ENCODE data around the gene COQ2.

Gene COQ2

DNA sequence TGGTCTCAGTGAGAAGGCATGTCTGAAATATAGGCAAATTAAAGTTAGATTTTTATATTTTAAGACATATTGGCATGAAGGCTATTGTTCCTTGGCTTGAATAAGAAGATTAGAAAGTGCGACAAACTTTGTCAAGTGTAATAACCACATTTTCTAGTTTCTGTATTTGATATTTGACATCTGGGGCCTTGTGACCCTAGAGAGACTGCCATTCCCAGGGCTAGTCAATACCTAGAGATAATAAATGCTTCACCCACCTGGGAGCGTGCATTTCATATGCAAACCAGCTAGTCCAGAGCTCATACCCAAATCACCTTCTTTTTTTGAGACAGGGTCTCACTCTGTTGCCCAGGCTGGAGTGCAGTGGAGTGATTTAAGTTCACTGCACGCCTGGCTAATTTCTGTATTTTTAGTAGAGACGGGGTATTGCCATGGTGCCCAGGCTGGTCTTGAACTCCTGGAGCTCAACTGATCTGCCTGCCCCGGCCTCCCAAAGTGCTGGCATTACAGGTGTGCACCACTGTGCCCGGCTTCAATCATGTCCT, 62.6 kb downstream of the COQ2 start:
- no peak for DNase-seq (ENCODE audit: low spot score)
- TF ChIP-seq, protein P1, sequence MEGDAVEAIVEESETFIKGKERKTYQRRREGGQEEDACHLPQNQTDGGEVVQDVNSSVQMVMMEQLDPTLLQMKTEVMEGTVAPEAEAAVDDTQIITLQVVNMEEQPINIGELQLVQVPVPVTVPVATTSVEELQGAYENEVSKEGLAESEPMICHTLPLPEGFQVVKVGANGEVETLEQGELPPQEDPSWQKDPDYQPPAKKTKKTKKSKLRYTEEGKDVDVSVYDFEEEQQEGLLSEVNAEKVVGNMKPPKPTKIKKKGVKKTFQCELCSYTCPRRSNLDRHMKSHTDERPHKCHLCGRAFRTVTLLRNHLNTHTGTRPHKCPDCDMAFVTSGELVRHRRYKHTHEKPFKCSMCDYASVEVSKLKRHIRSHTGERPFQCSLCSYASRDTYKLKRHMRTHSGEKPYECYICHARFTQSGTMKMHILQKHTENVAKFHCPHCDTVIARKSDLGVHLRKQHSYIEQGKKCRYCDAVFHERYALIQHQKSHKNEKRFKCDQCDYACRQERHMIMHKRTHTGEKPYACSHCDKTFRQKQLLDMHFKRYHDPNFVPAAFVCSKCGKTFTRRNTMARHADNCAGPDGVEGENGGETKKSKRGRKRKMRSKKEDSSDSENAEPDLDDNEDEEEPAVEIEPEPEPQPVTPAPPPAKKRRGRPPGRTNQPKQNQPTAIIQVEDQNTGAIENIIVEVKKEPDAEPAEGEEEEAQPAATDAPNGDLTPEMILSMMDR (IDR thresholded peaks at IDR 0.05; ENCODE audit: extremely low read depth, missing control alignments), result no peak

DNA sequence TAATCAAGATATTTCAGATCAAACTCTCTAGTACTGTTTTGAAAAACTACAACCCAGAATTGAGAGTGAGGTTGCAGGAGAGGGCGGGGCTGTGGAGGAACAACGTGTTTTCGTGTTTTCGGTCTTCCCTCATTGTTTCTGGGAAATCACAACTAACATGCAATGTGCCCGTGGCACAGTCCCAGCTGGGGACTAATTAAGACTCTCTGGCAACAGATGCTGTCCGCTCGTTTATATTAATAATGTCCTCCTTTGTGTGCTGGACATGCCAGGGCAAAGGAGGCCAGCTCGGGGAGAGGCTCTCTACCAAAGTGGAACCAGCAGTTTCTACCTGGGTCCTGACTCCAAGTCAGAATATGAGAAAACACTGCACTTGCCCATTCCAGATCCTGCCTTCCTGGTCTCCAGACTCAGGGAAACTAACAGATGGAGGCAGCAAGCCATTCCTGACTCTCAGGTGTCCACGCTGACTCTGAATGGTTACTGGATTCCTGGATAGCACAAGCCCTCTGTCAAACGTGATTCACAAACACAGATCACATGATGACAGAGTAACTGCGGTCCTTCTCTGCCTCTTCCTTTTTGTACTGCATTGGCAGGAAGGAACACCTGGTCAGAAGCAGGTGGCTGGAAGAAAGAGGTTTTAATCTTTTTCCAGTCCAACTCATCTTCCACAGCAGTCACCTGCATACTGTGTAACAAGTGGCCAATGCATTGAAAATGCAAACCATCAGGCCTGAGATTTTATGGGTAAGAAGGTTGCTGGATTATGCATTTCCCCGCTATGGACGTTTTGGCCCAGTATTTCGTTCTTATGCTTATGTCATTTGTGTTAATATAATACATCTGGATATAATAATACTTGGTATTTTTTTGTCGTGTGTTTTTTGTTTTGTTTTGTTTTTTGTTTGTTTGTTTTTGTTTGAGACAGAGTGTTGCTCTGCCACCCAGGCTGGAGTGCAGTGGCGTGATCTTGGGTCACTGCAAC, 65.0 kb downstream of the COQ2 start:
- TF ChIP-seq, protein P1 (IDR thresholded peaks at IDR 0.05; ENCODE audit: extremely low read depth, missing control alignments), result no peak
- DNase-seq (ENCODE audit: low spot score), result no peak

DNA sequence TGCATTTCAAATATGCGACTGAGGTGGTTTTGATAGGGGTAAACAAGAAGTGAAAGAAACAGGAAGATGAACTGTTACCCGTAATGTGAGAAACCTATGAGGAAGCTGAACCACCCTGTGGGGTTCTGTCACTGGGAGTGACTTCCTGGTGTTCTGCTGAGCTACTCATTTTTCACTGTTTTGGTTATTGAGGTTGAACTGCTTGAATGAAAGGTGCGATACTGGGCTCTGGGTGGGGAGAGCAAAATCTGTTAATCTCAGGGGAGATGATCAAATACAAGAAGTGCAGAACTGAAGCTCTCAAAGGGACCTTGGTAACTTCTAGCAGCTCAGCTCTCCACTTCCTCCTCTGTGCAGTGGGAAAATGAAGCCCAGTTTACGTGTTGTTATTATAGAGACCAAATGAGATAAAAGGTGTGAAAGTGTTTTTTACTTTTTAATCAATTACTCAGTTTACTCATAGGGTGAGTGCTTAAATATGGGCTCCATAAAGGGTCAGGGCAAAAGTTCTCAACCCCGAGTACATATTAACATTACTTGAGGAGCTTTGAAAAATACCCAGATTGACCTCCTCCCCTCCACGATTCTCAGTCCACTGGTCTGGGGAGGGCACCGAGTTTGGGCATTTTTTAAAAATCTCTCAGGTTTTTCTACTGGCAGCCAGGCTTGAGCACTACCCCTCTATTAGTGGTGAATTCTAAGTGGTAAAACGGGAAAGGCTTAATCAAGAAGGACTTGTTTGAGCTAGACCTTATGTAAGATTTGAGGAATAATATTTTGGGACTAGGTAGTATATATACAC, 66.7 kb downstream of the COQ2 start:
- peak; percentile 72 for DNase-seq (ENCODE audit: low spot score)
- TF ChIP-seq, protein P1 (IDR thresholded peaks at IDR 0.05; ENCODE audit: extremely low read depth, missing control alignments), result no peak

DNA sequence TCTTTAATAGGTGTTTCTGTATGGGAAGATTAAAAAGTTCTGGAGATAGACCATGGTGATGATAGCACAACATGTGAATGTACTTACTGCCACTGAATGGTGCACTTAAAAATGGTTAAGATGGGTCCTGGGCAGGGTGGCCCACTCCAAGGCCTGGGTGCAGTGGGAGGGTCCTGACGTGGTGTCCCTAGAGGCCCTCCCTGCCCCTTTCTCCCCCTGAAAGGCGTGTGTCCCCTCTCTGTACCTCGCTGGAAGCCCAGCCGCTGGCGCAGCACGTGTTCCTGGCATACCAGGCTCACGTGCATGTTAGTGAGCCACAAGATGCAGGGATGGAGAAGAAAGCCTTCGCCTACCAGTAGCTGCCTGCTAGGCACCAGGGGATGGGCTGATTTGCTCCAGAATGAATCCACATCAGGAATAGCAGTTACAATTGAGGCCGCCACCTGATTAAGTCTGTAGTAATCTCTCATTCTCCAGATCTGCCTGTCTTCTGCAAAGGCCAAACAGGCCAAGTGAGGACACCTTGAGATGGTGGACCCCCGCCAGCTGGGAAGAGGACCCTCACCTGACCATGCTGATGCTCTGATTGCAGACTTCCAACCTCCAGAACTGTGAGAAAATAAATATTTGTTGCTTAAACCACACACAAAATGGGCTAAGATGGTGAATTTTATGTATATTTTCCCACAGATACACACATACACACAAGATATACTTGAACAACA, 67.5 kb downstream of the COQ2 start:
- TF ChIP-seq, protein P1 (IDR thresholded peaks at IDR 0.05; ENCODE audit: extremely low read depth, missing control alignments), result no peak
- DNase-seq (ENCODE audit: low spot score), result no peak

DNA sequence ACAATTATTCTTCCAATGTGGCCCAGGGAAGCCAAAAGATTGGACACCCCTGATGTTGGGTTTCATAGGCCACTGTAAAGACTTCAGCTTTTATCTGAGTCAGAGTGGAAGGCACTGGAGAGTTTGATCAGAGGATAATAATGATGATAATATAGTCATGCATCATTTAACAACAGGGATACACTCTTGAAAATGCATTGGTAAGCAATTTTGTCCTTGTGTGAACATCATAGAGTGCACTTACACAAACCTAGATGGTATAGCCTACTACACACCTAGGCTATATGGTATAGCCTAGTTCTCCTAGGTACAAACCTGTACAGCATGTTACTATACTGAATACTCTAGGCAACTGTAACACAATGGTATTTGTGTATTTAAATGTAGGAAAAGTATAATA, 70.5 kb downstream of the COQ2 start:
- TF ChIP-seq, protein P1 (IDR thresholded peaks at IDR 0.05; ENCODE audit: extremely low read depth, missing control alignments), result no peak
- no peak for DNase-seq (ENCODE audit: low spot score)

All from GM20000 (cell line).